HEK293 (cell line): ENCODE measurements around the gene MLLT10.
A peak's percentile ranks its signal among the peaks of the same experiment; 100 is the strongest.

Experiments used
- CTCF ChIA-PET: fragments of 350-600 bp; formaldehyde crosslinking; extraction: SDS; loops from one replicate; lab custom pipeline; 2021; ENCODE audit warnings: antibody characterized with exemption; lab: Yijun Ruan, JAX
- POLR2A ChIA-PET: fragments of 300-600 bp; formaldehyde crosslinking; extraction: SDS; loops from one replicate; lab custom pipeline; 2020; ENCODE audit warnings: antibody characterized with exemption, inconsistent platforms; lab: Yijun Ruan, JAX
- H3K27ac ChIP-seq: fragments of 200-500 bp; sonication (Bioruptor generic); 2 replicates; pipeline ENCODE4 v1.5.1; 2014; ENCODE audit warnings: low read depth, low read length, control low read depth, inconsistent platforms; ENCODE audit errors: extremely low read depth
- H3K36me3 ChIP-seq, 2 experiments: fragments of 200-500 bp in 1 of 2; sonication (Bioruptor generic) in 1 of 2; 1 replicate in 1 of 2; 2 replicates in 1 of 2; pipeline ENCODE4 v1.5.1; 2014 to 2017; ENCODE audit warnings: inconsistent platforms in 2 of 2, low read length in 2 of 2; ENCODE audit not compliant: control insufficient read depth in 2 of 2, insufficient read depth in 1 of 2
- H3K4me1 ChIP-seq: fragments of 200-500 bp; sonication (Bioruptor generic); 2 replicates; pipeline ENCODE4 v1.5.1; 2014; ENCODE audit warnings: mild to moderate bottlenecking, low read length, inconsistent platforms; ENCODE audit not compliant: control insufficient read depth, insufficient read depth
- H3K4me3 ChIP-seq: 2 replicates; pipeline ENCODE4 v1.5.1; 2011; ENCODE audit warnings: low read depth, mild to moderate bottlenecking, control low read depth, low read length, moderate library complexity
- H3K9me3 ChIP-seq: fragments of 200-500 bp; sonication (Bioruptor generic); 2 replicates; pipeline ENCODE4 v1.5.1; 2014; ENCODE audit warnings: low read depth, low read length, inconsistent platforms; ENCODE audit not compliant: control insufficient read depth, insufficient read depth
- HOXC10 ChIP-seq: sonication (generic); formaldehyde crosslinking; IDR thresholded peaks from 2 replicates; pipeline ENCODE4 v1.8.1; 2023; ENCODE audit warnings: mild to moderate bottlenecking, missing genetic modification reagents
- KLF10 ChIP-seq: fragments of 450-650 bp; IDR thresholded peaks from 2 replicates; pipeline ENCODE4 v1.5.1; 2018; ENCODE audit warnings: missing biosample characterization, mild to moderate bottlenecking, missing genetic modification characterization
- KLF8 ChIP-seq: fragments of 450-650 bp; formaldehyde crosslinking; IDR thresholded peaks from 2 replicates; pipeline ENCODE4 v1.5.1; 2016; ENCODE audit warnings: missing biosample characterization, missing genetic modification characterization
- OVOL3 ChIP-seq: fragments of 450-650 bp; formaldehyde crosslinking; IDR thresholded peaks from 2 replicates; pipeline ENCODE4 v1.5.1; 2016; ENCODE audit warnings: missing biosample characterization, missing genetic modification characterization
- PRDM1 ChIP-seq: fragments of 450-650 bp; formaldehyde crosslinking; IDR thresholded peaks from 2 replicates; pipeline ENCODE4; 2016; ENCODE audit warnings: missing biosample characterization, missing genetic modification characterization
- SCRT2 ChIP-seq: fragments of 450-650 bp; formaldehyde crosslinking; IDR thresholded peaks from 2 replicates; pipeline ENCODE4 v1.5.1; 2016; ENCODE audit warnings: missing biosample characterization, missing genetic modification characterization
- SP7 ChIP-seq: fragments of 450-650 bp; formaldehyde crosslinking; IDR thresholded peaks from 2 replicates; pipeline ENCODE4 v1.5.1; 2016; ENCODE audit warnings: missing biosample characterization, missing genetic modification characterization
- ZBTB17 ChIP-seq: fragments of 450-650 bp; formaldehyde crosslinking; IDR thresholded peaks from 2 replicates; pipeline ENCODE4 v1.5.1; 2016; ENCODE audit warnings: missing biosample characterization, missing genetic modification characterization
- ZBTB8A ChIP-seq: fragments of 450-650 bp; formaldehyde crosslinking; IDR thresholded peaks from 2 replicates; pipeline ENCODE4 v1.5.1; 2016; ENCODE audit warnings: missing biosample characterization, missing genetic modification characterization
- ZFP69B ChIP-seq: fragments of 450-650 bp; formaldehyde crosslinking; IDR thresholded peaks from 2 replicates; pipeline ENCODE4 v1.5.1; 2016; ENCODE audit warnings: missing biosample characterization, missing genetic modification characterization
- ZNF140 ChIP-seq: fragments of 450-650 bp; formaldehyde crosslinking; IDR thresholded peaks from 2 replicates; pipeline ENCODE4 v1.5.1; 2016; ENCODE audit warnings: missing biosample characterization, missing genetic modification characterization
- ZNF24 ChIP-seq: fragments of 450-650 bp; formaldehyde crosslinking; IDR thresholded peaks from 2 replicates; pipeline ENCODE4 v1.5.1; 2016; ENCODE audit warnings: missing biosample characterization, missing genetic modification characterization
- ZNF341 ChIP-seq: fragments of 450-650 bp; formaldehyde crosslinking; IDR thresholded peaks from 2 replicates; pipeline ENCODE4; 2016; ENCODE audit warnings: low read depth, missing biosample characterization, missing genetic modification characterization
- ZNF366 ChIP-seq: fragments of 450-650 bp; formaldehyde crosslinking; conservative IDR thresholded peaks from 2 replicates; pipeline ENCODE4 v1.5.1; 2016; ENCODE audit warnings: missing biosample characterization, missing genetic modification characterization
- ZNF394 ChIP-seq: fragments of 450-650 bp; formaldehyde crosslinking; IDR thresholded peaks from 2 replicates; pipeline ENCODE4 v1.5.1; 2016; ENCODE audit warnings: missing biosample characterization, missing genetic modification characterization, mild to moderate bottlenecking, moderate library complexity, borderline replicate concordance
- ZNF416 ChIP-seq: fragments of 450-650 bp; formaldehyde crosslinking; IDR thresholded peaks from 2 replicates; pipeline ENCODE4 v1.5.1; 2016; ENCODE audit warnings: missing biosample characterization, missing genetic modification characterization
- ZNF473 ChIP-seq: fragments of 450-650 bp; formaldehyde crosslinking; IDR thresholded peaks from 2 replicates; pipeline ENCODE4 v1.5.1; 2017; ENCODE audit warnings: missing biosample characterization, missing genetic modification characterization
- ZNF629 ChIP-seq: fragments of 450-650 bp; formaldehyde crosslinking; IDR thresholded peaks from 2 replicates; pipeline ENCODE4 v1.5.1; 2017; ENCODE audit warnings: missing biosample characterization, missing genetic modification characterization
- ZXDB ChIP-seq: fragments of 450-650 bp; formaldehyde crosslinking; IDR thresholded peaks from 2 replicates; pipeline ENCODE4 v1.5.1; 2016; ENCODE audit warnings: missing biosample characterization, missing genetic modification characterization
- TF ChIP-seq, protein P1 (sequence below): fragments of 450-650 bp; formaldehyde crosslinking; IDR thresholded peaks from 2 replicates; pipeline ENCODE4 v1.5.1; 2016; ENCODE audit warnings: missing biosample characterization, missing genetic modification characterization
- TF ChIP-seq, protein P2 (sequence below): fragments of 450-650 bp; IDR thresholded peaks from 2 replicates; pipeline ENCODE4 v1.5.1; 2018; ENCODE audit warnings: missing biosample characterization, missing genetic modification characterization
- TF ChIP-seq, protein P3 (sequence below): fragments of 450-650 bp; formaldehyde crosslinking; optimal IDR thresholded peaks from 2 replicates; pipeline ENCODE3; 2016; ENCODE audit warnings: missing biosample characterization, mild to moderate bottlenecking, missing genetic modification characterization
- TF ChIP-seq, protein P4 (sequence below): fragments of 450-650 bp; formaldehyde crosslinking; IDR thresholded peaks from 2 replicates; pipeline ENCODE4 v1.5.1; 2017; ENCODE audit warnings: missing biosample characterization, missing genetic modification characterization
- TF ChIP-seq, protein P5 (sequence below): fragments of 450-650 bp; formaldehyde crosslinking; IDR thresholded peaks from 2 replicates; pipeline ENCODE4 v1.5.1; 2016; ENCODE audit warnings: missing biosample characterization, missing genetic modification characterization

MLLT10 gene

DNA sequence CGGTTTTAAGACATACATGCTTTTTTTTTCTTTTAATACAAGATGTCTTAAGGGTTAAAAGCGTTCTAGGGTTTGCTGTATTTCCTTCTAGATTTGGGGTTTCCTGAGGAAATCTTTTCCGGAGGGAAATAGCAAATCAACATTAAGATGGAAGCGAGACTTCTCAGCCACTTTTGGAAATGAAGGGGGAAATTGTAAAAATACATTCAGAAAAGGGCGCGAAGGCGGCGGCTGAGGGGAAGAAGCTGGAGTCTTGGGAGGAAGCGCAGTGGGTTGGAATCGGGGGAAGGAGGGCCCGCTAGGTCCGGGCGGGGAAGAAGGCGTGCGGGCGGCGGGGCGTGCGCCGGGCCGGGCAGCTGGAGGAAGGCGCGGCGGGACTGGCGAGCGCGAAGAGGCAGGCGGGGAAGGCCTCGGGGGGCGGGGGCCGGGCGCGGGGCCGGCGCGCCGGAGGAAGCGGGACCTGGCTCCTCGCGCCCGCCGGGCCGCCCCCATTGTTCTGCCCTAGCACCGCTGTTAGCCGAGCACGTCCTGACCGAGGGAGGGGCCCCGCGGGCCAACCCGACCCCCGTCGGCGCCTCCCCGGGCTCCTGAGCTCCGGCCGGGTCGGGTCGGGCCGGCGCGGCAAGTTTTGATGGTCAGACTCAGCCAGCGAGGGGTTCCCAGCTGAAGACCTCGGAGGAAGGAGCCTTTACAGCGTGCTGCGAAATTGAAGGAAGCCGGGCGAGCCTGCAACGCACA lies 7.0 kb upstream of the MLLT10 start (continued):
- TF ChIP-seq ZBTB8A (tag by site-specific recombination) (peak; percentile 93), ZFP69B (no peak), ZNF341 (tag by site-specific recombination) (peak; percentile 52), ZNF416 (tag by site-specific recombination) (no peak)

DNA sequence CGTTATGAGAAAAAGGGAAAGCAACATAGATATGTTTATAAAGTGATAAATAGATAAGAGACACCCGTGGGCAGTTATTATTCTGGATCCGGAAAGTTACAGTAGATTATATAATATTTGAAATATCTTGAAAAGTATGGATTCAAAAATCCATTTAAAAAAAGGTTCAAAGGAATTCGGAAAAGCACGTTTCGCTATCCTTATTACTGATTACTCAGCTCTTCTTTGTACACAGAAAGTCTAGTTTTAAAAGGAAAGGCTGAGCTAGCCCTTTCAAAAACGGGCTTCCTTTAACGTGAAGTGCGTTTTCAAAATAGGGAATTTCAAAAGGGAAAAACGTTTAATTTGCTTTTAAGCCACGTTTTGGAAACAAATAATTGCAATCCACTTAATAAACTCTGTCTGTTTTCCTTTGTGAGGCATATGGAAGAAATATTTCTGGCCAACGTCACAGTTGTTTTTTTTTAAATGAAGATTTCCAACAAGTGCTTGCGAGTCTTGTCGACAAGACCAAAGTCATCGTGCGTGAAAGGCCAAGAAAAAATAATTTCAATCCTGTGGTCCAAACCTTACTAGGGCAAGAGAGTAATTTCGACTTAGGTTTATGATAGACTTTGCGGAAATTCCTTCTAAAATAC lies 6.3 kb upstream of the MLLT10 start:
- no peaks in the 10 kb centered on the region for H3K36me3 ChIP-seq
- peak overlapping the region; percentile 98 for H3K27ac ChIP-seq
- H3K4me3 ChIP-seq, result no peak overlapping the region
- H3K4me1 ChIP-seq, result peaks cover 20% of the 10 kb centered on the region
- ChIA-PET CTCF (interaction anchor here (0.6 kb wide), 1 partner anchor 453 kb away, joined by 3 read pairs; no protein-coding TSS in a partner anchor), POLR2A (interaction anchor here (1.3 to 3.5 kb wide), 4 partner anchors 9 to 203 kb away, joined by 3 to 33 read pairs (median 19); no protein-coding TSS in a partner anchor)
- TF ChIP-seq ZBTB17 (tag by site-specific recombination) (peak; percentile 70; the same call in 1 of the 2 replicates), KLF8 (tag by site-specific recombination) (no peak), ZBTB8A (tag by site-specific recombination) (peak; percentile 51), ZNF366 (tag by site-specific recombination) (peak; percentile 70), PRDM1 (peak; percentile 86), ZNF473 (no peak), ZXDB (peak; percentile 18; the same call in 1 of the 2 replicates), SCRT2 (tag by site-specific recombination) (peak; percentile 66), SP7 (peak; percentile 51; the same call in 1 of the 2 replicates), ZNF394 (tag by site-specific recombination) (0 out of 2 replicates have a peak, but pooled peaks have one; percentile 18), ZNF140 (no peak), ZNF629 (peak; percentile 6; the same call in 1 of the 2 replicates), OVOL3 (tag by site-specific recombination) (no peak), KLF10 (no peak; the same call in 1 of the 2 replicates), HOXC10 (no peak), ZNF24 (no peak)
- TF ChIP-seq, protein P1, sequence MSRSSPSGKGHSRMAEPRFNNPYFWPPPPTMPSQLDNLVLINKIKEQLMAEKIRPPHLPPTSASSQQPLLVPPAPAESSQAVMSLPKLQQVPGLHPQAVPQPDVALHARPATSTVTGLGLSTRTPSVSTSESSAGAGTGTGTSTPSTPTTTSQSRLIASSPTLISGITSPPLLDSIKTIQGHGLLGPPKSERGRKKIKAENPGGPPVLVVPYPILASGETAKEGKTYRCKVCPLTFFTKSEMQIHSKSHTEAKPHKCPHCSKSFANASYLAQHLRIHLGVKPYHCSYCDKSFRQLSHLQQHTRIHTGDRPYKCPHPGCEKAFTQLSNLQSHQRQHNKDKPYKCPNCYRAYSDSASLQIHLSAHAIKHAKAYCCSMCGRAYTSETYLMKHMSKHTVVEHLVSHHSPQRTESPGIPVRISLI (tag by site-specific recombination), result 0 out of 2 replicates have a peak, but pooled peaks have one; percentile 31
- TF ChIP-seq, protein P2, sequence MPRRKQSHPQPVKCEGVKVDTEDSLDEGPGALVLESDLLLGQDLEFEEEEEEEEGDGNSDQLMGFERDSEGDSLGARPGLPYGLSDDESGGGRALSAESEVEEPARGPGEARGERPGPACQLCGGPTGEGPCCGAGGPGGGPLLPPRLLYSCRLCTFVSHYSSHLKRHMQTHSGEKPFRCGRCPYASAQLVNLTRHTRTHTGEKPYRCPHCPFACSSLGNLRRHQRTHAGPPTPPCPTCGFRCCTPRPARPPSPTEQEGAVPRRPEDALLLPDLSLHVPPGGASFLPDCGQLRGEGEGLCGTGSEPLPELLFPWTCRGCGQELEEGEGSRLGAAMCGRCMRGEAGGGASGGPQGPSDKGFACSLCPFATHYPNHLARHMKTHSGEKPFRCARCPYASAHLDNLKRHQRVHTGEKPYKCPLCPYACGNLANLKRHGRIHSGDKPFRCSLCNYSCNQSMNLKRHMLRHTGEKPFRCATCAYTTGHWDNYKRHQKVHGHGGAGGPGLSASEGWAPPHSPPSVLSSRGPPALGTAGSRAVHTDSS (tag by site-specific recombination), result 0 out of 2 replicates have a peak, but pooled peaks have one; percentile 10
- TF ChIP-seq, protein P3, sequence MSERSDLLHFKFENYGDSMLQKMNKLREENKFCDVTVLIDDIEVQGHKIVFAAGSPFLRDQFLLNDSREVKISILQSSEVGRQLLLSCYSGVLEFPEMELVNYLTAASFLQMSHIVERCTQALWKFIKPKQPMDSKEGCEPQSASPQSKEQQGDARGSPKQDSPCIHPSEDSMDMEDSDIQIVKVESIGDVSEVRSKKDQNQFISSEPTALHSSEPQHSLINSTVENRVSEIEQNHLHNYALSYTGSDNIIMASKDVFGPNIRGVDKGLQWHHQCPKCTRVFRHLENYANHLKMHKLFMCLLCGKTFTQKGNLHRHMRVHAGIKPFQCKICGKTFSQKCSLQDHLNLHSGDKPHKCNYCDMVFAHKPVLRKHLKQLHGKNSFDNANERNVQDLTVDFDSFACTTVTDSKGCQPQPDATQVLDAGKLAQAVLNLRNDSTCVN, result no peak
- TF ChIP-seq, protein P4, sequence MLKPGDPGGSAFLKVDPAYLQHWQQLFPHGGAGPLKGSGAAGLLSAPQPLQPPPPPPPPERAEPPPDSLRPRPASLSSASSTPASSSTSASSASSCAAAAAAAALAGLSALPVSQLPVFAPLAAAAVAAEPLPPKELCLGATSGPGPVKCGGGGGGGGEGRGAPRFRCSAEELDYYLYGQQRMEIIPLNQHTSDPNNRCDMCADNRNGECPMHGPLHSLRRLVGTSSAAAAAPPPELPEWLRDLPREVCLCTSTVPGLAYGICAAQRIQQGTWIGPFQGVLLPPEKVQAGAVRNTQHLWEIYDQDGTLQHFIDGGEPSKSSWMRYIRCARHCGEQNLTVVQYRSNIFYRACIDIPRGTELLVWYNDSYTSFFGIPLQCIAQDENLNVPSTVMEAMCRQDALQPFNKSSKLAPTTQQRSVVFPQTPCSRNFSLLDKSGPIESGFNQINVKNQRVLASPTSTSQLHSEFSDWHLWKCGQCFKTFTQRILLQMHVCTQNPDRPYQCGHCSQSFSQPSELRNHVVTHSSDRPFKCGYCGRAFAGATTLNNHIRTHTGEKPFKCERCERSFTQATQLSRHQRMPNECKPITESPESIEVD (tag by site-specific recombination), result peak; percentile 95
- TF ChIP-seq, protein P5, sequence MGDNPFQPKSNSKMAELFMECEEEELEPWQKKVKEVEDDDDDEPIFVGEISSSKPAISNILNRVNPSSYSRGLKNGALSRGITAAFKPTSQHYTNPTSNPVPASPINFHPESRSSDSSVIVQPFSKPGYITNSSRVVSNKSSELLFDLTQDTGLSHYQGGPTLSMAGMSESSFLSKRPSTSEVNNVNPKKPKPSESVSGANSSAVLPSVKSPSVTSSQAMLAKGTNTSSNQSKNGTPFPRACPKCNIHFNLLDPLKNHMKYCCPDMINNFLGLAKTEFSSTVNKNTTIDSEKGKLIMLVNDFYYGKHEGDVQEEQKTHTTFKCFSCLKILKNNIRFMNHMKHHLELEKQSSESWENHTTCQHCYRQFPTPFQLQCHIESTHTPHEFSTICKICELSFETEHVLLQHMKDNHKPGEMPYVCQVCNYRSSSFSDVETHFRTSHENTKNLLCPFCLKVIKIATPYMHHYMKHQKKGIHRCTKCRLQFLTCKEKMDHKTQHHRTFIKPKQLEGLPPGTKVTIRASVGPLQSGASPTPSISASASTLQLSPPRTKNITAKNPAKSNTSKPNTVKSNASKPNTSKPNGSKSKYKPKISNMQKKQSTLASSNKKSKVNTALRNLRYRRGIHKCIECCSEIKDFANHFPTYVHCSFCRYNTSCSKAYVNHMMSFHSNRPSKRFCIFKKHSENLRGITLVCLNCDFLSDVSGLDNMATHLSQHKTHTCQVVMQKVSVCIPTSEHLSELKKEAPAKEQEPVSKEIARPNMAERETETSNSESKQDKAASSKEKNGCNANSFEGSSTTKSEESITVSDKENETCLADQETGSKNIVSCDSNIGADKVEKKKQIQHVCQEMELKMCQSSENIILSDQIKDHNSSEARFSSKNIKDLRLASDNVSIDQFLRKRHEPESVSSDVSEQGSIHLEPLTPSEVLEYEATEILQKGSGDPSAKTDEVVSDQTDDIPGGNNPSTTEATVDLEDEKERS (tag by site-specific recombination), result no peak
- no peaks in the 10 kb centered on the region for H3K9me3 ChIP-seq
